HL-60 (cell line): Measurements from ENCODE around the gene CABP7.

Experiments used
- DNase-seq, 2 experiments: peaks; one replicate each; pipeline ENCODE4 v3.0.0-alpha.2; 2010 to 2020; ENCODE audit warnings: low read depth in 1 of 2, low spot score in 1 of 2
- H3K27ac ChIP-seq: fragments of 250-450 bp; sonication (Bioruptor Pico); replicated peaks from 2 replicates; pipeline ENCODE4 v1.5.1; 2020; ENCODE audit warnings: mild to moderate bottlenecking, moderate library complexity
- H3K27me3 ChIP-seq: fragments of 250-450 bp; sonication (Bioruptor Pico); 2 replicates; pipeline ENCODE4 v1.5.1; 2021; ENCODE audit warnings: mild to moderate bottlenecking, moderate library complexity; ENCODE audit not compliant: insufficient read depth, poor library complexity, severe bottlenecking
- H3K4me3 ChIP-seq: replicated peaks from 2 replicates; pipeline ENCODE4 v1.5.1; 2011; ENCODE audit warnings: mild to moderate bottlenecking, control low read depth, low read length; ENCODE audit not compliant: insufficient read depth
- GABPA ChIP-seq: IDR thresholded peaks from 2 replicates; pipeline ENCODE4 v1.6.1; 2012; ENCODE audit warnings: low read depth
- POLR2AphosphoS5 ChIP-seq: IDR thresholded peaks from 2 replicates; pipeline ENCODE4 v1.6.1; 2012; ENCODE audit warnings: low read depth
- SPI1 ChIP-seq: IDR thresholded peaks from 2 replicates; pipeline ENCODE4 v1.6.1; 2012; ENCODE audit warnings: low read depth, mild to moderate bottlenecking, borderline replicate concordance
- TF ChIP-seq, protein P1 (sequence below): IDR thresholded peaks from 2 replicates; pipeline ENCODE4 v1.6.1; 2012; ENCODE audit warnings: low read depth; ENCODE audit not compliant: insufficient replicate concordance
- TF ChIP-seq, protein P2 (sequence below): IDR thresholded peaks from one replicate; pipeline ENCODE4 v1.5.1; 2011; ENCODE audit warnings: low read length, control low read depth, inconsistent platforms; ENCODE audit not compliant: insufficient read depth

The CABP7 gene

DNA sequence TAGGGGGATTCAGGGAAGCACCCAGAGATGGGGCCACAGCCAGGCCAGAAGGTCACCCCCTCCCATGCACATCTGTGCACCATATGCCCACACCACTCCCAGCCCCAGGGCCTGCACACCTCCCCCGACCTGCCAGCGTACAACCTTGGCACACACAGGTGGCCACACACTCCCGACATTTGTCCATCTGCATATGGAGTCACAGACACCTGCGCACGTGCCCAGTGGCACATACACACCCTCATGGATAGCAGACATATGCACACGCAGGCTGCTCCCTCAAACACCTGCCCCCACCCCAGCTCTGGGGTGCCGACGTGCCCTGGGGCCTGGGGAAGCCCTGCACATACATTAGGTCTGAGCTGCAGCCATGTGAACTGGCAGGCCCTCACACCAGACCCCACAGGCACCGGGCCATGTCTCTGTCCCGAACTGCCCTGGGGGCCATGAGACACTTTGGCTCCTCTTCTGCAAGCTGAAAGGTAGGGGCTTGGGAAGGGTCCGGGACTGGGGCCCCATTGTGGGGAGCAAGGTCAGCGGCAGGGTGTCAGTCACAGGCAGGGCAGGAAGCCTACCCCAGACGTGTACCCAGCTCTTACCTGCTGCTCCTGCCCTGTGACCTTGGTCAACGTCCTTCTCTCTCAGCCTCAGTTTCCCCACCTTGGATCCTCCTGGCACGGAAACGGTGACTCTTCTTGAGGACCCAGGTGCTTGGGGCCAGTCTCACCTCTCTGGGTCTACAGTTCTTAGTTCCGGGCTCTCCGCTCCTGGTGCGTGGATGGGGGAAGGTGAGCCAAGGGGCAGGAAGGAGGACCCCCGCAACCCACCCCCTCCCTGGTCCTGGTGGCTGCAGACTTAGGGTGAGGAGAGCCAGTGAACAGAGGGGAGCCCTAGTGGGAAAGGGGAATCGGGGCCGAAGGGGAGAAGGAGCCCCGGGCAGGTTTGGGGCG, 579 bp upstream of the CABP7 start:
- no peak overlapping the region for H3K27ac ChIP-seq
- H3K27me3 ChIP-seq: peaks cover 39% of the 10 kb centered on the region
- no peak overlapping the region for H3K4me3 ChIP-seq
- TF ChIP-seq GABPA (no peak), POLR2AphosphoS5 (no peak), SPI1 (no peak)
- TF ChIP-seq, protein P1, sequence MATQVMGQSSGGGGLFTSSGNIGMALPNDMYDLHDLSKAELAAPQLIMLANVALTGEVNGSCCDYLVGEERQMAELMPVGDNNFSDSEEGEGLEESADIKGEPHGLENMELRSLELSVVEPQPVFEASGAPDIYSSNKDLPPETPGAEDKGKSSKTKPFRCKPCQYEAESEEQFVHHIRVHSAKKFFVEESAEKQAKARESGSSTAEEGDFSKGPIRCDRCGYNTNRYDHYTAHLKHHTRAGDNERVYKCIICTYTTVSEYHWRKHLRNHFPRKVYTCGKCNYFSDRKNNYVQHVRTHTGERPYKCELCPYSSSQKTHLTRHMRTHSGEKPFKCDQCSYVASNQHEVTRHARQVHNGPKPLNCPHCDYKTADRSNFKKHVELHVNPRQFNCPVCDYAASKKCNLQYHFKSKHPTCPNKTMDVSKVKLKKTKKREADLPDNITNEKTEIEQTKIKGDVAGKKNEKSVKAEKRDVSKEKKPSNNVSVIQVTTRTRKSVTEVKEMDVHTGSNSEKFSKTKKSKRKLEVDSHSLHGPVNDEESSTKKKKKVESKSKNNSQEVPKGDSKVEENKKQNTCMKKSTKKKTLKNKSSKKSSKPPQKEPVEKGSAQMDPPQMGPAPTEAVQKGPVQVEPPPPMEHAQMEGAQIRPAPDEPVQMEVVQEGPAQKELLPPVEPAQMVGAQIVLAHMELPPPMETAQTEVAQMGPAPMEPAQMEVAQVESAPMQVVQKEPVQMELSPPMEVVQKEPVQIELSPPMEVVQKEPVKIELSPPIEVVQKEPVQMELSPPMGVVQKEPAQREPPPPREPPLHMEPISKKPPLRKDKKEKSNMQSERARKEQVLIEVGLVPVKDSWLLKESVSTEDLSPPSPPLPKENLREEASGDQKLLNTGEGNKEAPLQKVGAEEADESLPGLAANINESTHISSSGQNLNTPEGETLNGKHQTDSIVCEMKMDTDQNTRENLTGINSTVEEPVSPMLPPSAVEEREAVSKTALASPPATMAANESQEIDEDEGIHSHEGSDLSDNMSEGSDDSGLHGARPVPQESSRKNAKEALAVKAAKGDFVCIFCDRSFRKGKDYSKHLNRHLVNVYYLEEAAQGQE: no peak
- TF ChIP-seq, protein P2, sequence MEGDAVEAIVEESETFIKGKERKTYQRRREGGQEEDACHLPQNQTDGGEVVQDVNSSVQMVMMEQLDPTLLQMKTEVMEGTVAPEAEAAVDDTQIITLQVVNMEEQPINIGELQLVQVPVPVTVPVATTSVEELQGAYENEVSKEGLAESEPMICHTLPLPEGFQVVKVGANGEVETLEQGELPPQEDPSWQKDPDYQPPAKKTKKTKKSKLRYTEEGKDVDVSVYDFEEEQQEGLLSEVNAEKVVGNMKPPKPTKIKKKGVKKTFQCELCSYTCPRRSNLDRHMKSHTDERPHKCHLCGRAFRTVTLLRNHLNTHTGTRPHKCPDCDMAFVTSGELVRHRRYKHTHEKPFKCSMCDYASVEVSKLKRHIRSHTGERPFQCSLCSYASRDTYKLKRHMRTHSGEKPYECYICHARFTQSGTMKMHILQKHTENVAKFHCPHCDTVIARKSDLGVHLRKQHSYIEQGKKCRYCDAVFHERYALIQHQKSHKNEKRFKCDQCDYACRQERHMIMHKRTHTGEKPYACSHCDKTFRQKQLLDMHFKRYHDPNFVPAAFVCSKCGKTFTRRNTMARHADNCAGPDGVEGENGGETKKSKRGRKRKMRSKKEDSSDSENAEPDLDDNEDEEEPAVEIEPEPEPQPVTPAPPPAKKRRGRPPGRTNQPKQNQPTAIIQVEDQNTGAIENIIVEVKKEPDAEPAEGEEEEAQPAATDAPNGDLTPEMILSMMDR: no peak
- no peak for DNase-seq

DNA sequence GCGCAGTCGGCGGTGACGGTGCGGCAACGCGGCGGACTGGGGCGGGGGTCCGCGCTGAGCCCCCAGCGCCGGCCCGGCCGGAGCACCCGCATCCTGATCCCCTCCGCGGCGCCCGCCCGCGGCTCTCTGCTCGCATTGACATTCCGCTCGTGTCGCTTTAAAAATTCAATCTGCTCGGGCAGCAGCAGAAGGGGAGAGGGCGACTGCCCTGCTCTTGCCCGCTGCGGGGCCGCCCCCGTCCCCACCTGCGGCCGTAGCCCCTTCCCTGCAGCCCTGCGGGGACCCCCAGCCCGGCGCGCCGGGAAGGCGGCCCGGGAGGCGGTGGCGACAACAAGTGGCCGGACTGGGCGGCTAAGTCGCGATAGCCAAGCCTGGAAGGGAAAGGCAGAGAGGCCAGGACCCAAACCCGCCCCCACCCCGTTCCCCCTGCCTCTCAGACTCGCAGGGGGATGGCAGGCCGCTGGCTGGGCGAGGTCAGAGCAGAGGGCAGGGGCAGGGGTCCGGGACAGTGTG, 1.1 kb downstream of the CABP7 start:
- Histone ChIP-seq H3K27ac (no peak overlapping the region), H3K4me3 (no peak overlapping the region), H3K27me3 (peaks cover 42% of the 10 kb centered on the region)
- TF ChIP-seq SPI1 (no peak), POLR2AphosphoS5 (no peak), GABPA (no peak)
- TF ChIP-seq, protein P2: no peak
- TF ChIP-seq, protein P1: no peak
- no peak for DNase-seq

DNA sequence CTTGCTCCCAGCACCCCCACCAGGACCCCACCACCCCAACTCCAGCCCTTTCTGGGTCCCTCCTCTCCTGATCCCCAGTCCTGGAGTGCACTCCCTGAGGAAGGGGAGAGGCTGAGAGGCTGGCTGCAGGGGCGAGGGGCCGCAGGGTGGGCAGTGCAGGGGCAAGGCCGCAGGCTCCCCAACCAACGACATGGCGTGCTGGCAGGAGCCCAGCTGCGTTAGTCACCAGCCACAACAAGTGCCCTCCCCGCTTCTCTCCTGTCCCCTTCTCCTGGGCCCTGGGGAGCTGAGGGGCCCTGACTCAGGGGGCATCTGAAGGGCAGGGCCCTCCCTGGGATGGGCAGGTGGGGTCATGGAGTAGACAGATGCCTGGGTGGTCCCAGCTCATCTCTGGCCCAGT, 2.3 kb downstream of the CABP7 start:
- Histone ChIP-seq H3K27ac (no peak overlapping the region), H3K4me3 (no peak overlapping the region), H3K27me3 (peaks cover 36% of the 10 kb centered on the region)
- TF ChIP-seq GABPA (no peak), SPI1 (no peak), POLR2AphosphoS5 (no peak)
- TF ChIP-seq, protein P2: no peak
- TF ChIP-seq, protein P1: no peak
- no peak for DNase-seq
